Measurements from ENCODE around the gene REV3L. TPM values are rescaled to one million over a fixed set of nuclear protein-coding genes. Genes with fewer than 3 reads are reported as not detected.

The REV3L gene
- total and polyA plus RNA-seq, 2 of the 13 experiments (the other 11 are each of a cell fraction or from before 2014, with no cell fraction given), result 12.8 to 31.3 TPM

DNA sequence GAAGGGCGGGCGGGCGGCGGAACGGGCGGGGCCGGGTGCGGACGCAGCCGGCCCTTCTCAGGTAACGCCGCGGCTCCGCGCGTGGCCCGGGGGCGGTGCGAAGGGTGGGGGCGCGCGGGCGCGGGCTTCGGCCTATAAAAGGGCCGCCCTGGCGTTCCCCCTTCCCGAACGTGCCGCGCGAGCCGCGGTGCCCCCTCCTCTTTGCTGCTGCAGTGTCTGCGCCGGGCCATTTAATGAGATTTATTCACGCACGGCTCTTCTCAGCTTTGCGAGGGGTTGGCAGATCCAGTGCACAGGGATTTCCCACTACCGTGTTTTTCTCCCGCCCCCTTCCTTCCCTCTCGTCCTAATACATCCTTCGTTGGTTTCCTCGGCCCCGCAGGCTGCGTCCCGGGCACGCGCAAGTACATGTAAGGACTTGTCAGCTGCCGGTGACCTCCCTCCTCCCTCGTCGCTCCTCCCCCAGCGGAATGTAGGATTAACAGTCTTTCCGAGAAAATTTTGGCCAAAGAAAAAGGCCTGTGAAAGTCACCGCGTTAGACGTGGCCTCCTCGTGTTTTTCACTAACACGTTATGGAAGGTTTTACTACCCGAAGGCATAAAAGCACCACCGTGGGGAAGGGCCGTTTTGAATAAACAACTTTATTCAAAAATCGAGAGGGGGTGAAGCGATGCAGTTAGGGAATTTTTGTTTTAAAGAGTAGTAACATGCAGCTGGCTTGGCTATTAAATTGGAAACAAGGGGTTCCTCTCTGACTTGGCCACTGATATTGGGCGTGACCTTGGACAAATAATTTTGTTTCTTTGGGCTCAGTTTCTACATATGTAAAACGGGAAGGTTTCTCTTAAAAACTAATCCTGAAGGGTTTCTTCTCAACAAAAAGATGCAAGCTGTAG lies 966 bp upstream of the REV3L start (continued):
- TF ChIP-seq KIAA2018 (CRISPR knock-in tag; IDR thresholded peaks at IDR 0.05; ENCODE audit: borderline replicate concordance) (no peak), ZNF337 (CRISPR knock-in tag; IDR thresholded peaks at IDR 0.05; ENCODE audit: borderline replicate concordance, low read depth) (peak; percentile 9; the same call in 1 of the 2 replicates), ZSCAN30 (CRISPR knock-in tag; IDR thresholded peaks at IDR 0.05) (peak; percentile 48; the same call in 1 of the 2 replicates), ZNF138 (CRISPR knock-in tag; IDR thresholded peaks at IDR 0.05; ENCODE audit: low read depth) (peak; percentile 92), CSRNP1 (CRISPR knock-in tag; IDR thresholded peaks at IDR 0.05) (peak; percentile 27; the same call in 1 of the 2 replicates), CENPX (CRISPR knock-in tag; IDR thresholded peaks at IDR 0.05) (no peak), FIP1L1 (IDR thresholded peaks at IDR 0.05; ENCODE audit: borderline replicate concordance, insufficient read depth, low read depth, low read length) (0 out of 2 replicates have a peak, but pooled peaks have one; percentile 89)
- TF ChIP-seq, protein P1, sequence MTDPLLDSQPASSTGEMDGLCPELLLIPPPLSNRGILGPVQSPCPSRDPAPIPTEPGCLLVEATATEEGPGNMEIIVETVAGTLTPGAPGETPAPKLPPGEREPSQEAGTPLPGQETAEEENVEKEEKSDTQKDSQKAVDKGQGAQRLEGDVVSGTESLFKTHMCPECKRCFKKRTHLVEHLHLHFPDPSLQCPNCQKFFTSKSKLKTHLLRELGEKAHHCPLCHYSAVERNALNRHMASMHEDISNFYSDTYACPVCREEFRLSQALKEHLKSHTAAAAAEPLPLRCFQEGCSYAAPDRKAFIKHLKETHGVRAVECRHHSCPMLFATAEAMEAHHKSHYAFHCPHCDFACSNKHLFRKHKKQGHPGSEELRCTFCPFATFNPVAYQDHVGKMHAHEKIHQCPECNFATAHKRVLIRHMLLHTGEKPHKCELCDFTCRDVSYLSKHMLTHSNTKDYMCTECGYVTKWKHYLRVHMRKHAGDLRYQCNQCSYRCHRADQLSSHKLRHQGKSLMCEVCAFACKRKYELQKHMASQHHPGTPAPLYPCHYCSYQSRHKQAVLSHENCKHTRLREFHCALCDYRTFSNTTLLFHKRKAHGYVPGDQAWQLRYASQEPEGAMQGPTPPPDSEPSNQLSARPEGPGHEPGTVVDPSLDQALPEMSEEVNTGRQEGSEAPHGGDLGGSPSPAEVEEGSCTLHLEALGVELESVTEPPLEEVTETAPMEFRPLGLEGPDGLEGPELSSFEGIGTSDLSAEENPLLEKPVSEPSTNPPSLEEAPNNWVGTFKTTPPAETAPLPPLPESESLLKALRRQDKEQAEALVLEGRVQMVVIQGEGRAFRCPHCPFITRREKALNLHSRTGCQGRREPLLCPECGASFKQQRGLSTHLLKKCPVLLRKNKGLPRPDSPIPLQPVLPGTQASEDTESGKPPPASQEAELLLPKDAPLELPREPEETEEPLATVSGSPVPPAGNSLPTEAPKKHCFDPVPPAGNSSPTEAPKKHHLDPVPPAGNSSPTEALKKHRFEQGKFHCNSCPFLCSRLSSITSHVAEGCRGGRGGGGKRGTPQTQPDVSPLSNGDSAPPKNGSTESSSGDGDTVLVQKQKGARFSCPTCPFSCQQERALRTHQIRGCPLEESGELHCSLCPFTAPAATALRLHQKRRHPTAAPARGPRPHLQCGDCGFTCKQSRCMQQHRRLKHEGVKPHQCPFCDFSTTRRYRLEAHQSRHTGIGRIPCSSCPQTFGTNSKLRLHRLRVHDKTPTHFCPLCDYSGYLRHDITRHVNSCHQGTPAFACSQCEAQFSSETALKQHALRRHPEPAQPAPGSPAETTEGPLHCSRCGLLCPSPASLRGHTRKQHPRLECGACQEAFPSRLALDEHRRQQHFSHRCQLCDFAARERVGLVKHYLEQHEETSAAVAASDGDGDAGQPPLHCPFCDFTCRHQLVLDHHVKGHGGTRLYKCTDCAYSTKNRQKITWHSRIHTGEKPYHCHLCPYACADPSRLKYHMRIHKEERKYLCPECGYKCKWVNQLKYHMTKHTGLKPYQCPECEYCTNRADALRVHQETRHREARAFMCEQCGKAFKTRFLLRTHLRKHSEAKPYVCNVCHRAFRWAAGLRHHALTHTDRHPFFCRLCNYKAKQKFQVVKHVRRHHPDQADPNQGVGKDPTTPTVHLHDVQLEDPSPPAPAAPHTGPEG (CRISPR knock-in tag; IDR thresholded peaks at IDR 0.05), result peak; percentile 88

Data from HepG2 (cell line).